IPS-NIHi7 (cell line): ENCODE data around the gene TMPRSS2.

Experiments
- DNase-seq: peaks from one replicate; pipeline ENCODE4 v3.0.0; 2012; ENCODE audit warnings: mixed read lengths; ENCODE audit errors: extremely low spot score

Gene TMPRSS2

DNA sequence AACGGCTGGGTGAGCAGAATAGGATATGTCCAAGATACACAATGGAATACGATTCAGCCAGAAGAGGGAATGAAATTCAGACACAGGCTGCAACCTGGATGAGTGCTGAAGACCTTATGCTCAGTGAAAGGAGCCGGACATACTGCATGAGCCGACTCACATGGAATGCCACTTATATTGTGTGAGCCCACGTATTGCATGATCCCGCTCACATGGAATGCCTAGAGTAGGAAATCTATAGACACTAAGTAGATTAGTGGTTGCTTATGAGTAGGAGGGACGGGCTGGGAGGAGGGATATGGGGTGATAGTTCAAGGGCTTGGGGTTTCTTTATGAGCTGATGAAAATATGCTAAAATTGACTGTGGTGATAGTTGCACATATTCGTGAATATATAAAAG is 26.8 kb downstream of the TMPRSS2 start:
- no peak for DNase-seq

DNA sequence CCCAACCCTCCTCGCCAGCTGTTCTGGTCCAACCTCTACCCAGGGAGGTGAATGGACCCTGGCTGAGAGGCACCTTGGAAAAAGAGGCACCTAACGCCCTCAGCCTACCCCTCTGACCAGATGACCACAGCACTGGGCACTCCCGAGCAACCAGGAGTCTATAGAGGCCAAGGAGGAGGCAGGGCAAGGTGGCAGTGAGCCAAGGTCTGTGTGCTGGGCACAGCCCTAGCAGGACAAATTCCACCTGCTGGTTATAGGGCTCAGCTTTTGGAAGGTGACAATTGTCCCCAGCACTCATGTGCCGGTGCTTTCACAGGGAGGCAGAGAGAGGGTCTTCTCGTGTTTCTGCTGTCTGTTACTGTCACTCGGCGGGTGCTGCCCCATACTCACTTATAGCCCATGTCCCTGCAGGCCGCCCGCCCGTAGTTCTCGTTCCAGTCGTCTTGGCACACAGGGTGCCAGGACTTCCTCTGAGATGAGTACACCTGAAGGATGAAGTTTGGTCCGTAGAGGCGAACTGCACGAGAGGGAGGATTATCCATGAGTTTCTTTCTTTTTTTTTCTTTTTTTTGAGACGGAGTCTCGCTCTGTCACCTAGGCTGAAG is 27.8 kb downstream of the TMPRSS2 start:
- DNase-seq = no peak

DNA sequence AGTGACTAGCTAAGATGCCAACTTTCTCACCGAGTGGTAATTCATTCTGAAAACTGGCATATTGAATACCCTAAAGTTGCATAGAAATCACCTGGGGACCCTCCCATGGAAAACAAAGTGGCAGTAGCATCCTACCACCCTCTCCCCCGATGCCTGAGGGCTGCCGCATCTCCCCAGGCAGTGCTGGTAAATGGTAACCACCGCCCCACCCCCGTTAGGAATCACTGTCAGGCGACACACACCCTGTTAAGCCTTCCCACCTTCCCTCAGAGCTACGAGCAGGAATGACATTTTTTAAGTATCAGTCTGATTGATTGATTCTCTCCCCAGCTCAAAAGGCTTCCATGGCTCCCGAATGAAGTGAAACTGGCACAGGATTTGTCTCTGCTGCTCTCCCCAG is 28.3 kb downstream of the TMPRSS2 start:
- DNase-seq = no peak

DNA sequence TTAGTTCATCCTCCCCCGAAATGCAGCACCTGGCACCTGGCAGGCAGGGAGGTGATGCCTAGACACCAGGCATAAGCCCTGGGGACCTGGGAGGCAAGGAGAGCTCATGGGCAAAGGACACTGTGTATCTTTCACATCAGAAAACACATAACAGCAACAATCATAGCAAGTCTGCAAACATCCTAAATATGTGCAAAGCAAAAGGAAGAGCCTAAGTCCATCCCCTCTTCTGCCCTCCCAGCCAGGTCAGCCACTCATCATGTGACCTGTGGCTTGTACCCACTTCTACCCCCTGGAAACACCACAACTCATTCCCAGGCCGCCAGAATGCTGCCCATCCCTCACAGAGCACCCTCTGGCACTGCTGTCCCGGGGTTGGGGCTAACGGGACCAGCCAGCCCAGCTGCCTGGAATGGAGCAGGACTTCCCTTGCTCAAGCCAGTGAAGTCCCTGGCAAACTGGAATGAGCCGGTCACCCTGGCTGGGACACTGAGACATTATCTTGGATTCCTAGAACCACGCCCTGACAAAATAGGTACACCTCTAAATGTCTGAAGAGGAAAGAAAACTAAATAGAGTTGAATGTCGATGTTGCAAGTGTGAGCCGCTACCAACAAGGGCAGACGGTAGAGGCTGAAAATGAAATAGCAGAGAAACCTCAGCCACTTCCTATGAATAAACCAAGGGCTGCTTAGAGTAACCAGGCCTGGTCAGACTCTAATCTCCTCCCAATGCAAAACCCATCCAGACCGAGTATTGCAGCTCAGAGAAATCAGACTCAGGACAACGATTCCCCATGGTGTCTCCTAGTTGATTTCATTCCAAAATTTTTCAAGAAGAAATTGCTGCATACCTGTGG is 29.4 kb downstream of the TMPRSS2 start:
- no peak for DNase-seq

DNA sequence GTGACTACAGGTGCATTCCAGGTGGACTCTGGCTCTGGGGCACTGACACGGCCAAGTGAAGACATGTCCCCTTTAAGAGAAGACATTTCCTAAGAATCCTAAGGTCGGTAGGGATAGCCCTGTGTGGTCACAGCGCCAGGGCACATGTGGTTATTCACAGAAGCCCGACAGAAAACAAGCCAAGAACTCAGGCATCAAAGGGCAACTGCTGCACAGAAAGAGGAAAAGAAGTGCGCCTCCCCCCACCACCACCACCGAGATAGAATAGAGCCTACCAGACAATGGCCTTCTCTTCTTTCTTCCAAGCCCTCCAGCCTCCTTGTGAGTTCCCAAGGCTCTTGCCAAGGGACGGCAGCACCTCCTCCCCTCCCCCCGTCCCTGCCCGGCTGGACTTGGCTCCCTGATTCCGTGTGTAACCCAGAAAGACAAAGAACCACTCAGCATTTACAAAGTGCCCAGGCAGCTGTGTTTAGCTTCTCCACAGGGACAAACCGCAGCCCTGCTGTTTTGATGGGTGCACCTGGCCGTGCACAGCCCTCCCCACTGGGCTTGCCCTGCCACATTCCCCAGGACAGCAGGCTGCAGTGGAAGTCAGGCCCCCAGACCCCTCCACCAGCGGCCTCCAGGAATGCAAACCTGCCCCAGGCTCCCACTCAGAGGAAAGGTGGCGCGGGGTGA is 30.2 kb downstream of the TMPRSS2 start:
- DNase-seq = peak; percentile 59

DNA sequence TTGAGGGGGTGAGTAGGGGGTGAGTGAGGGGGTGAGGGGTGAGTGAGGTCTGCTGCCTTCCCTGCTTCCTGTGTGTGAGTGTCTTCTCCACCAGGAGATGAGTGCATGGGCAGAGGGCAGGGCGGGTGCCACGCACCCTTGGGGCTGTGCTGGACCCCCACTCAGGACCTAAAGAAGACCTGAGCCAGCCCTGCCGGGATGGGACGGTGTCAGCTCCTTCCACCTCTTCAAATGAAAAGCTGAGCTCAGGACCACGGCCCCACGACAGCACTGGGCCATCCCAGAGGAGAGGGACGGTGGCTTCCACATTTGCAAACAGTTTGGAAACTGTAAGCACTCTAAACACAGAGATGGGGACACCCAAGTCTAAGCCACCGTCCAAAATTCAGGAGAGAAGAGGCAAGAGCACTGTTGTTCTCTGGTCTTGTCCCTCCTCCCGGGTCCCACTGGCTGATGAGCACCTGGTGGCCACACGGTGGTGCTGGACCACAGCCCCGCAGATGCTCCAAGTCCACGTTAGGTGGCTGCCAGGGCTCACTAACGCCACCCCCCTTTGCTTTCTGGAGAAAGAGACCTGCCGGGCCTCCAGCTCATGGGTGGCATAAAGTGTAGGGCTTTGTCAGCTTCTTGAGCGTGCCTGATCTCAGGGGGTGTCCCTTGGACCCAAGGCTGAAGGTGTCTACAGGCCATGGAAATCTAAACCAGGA is 32.1 kb downstream of the TMPRSS2 start:
- no peak for DNase-seq

DNA sequence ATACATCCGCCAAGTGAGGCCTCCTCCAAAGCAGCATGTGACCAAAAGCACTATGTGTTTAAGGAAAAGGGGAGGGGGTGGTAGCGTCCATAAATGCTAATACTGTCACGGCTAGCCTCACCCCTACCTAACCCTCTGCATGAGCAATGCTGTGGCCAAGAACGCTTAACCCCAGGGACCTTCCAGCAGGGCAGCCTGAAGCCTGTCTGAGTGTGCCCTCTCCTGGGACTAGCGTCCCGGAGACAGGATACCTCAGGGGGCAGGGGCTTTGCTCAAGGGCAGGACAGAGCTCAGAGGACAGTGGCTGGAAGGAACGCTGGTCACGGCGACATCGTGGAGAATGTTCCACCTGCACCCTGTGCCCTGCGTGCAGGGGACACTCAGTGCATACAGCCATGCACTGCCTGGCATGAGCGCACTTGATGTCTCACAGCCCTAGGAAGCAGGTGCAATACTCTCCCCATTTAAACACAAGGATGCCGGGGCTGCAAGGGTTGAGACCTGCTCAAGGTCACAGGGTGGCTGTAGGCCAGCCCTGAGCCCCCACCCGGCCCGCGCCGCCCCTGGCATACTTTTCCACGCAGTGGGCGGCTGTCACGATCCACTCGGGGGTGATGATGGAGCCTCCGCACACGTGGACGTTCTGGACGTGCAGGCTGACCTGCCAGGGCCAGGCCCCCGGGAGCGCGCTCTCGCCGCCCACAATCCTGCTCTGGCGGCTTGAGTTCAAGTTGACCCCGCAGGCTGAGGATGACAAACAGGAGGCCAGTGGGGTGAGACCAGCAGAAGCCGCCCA is 35.0 kb downstream of the TMPRSS2 start:
- DNase-seq = no peak

DNA sequence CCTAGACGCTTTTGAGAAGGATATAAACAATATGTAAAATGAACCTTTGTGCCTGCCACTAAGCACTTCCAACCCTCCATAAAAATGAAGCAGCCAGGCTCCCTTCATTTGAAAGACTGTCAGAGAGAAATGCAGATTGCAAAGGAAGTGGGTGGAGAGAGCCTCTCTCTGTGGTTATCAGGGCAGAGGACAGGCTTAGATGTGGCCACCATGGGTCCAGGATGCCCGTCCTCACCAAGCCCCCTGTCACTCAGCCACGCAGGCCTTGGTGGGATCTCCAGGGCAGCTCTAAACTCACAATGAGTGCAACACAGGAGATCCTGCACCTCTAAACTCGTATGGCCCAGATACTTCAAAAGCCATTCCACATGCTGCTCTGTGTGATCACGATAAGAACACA is 37.9 kb downstream of the TMPRSS2 start:
- no peak for DNase-seq

DNA sequence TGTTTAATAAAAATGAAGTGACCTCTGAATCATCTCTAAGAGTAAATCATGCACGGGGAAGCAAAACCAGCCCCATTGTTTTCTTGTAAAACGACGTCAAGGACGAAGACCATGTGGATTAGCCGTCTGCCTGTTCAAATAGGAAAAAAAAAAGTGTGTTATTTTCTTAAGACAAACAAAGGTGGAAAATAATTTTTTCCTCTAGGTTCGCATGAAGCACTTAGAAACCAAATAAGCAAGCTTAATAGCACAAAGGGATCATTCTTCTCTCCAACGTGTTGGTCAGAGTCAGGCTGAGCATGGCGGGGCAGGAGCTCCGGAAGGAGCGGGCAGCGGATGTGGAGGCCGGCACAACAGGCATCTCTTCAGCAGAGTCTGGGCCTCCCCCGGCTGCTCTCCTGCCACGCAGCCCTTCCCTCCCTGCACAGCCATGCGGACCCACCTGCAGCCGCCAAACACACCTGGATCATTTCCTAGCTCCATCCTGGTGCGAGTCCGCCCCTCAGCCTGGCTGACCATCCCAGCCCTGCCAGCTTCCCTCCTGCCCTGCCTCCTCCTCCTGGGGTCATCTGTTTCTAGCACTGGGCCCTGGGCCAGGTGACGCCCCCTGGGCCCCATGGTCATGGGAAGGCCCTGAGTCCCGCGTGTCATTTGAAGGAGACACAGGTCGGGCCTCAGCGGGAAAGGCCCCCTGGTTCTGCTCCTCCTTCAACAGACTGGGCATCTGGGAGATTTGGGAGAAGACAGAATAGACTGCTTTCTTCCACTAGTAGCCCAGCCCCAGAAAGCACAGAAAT is 41.7 kb downstream of the TMPRSS2 start:
- DNase-seq = no peak

DNA sequence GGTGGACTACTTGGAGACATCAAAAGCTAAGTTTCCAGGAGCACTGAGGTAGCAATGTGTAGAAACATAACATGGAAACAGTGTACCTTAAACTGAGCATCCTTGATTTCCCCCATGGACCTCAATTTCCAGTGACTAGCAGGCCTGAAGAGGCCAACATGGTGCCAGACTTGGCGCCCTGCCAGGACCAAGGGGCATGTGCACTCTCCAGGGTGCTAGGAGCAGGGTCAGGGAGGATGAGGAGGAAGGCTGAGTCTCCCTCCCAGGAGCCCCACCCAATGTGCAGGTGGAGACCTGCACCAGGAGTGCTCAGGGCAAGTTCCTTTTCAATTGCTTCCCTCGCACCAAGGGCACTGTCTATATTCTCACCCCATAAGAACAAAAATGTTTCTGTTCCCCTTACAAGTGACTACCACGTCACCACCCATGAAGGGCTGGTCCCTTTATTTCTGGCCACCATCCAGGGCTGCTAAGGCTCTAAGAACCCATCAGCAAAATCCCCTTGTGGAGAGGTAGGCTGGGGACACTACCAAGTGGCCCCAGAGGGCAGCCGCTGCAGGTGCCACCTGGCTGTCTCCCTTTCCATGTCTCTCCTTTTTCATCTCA is 42.7 kb downstream of the TMPRSS2 start:
- no peak for DNase-seq

DNA sequence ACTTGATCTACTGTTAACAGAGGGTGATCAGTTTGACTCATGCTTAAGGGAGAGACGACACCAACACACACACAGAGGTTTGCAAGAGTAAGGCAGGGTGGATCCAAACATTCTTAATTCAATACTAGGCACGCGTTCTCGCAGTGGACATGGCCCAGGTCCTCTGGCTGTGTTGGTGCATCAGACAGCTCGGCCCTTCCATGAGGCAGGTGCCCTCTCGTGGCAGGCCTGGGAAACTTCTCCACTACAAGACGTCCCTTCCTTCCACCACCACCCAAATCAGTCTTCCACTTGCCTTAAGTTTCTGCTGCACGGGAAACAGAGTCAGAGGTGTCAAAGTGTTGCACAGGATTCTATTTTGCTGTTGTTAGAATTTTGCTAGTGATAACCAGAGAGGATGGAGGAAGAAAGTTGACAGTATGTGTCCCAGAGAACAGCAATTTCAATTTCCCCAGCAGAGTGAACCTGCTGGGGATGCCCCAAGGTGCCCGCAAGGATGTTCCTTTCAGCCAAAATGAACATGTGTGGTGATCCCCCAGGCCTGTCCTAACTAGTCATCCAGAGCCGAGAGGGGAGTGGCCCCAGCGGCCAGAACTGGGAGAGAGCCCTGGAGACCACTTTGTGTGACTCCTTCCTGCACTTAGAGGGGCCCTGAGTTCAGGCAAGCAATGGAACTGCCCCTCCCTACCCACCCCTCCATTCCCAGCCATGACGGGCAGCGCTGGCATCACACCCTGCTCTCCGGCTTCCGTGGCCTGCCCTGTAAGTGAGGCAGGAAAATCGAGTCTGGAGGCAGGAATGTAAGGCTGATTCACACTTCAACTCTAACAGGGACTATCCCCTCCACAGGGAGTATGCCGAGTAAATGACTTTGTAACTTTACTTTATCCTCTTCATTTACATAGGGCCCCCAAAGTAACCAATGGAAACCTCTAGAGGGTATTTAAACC is 47.1 kb downstream of the TMPRSS2 start:
- peak; percentile 82 for DNase-seq

DNA sequence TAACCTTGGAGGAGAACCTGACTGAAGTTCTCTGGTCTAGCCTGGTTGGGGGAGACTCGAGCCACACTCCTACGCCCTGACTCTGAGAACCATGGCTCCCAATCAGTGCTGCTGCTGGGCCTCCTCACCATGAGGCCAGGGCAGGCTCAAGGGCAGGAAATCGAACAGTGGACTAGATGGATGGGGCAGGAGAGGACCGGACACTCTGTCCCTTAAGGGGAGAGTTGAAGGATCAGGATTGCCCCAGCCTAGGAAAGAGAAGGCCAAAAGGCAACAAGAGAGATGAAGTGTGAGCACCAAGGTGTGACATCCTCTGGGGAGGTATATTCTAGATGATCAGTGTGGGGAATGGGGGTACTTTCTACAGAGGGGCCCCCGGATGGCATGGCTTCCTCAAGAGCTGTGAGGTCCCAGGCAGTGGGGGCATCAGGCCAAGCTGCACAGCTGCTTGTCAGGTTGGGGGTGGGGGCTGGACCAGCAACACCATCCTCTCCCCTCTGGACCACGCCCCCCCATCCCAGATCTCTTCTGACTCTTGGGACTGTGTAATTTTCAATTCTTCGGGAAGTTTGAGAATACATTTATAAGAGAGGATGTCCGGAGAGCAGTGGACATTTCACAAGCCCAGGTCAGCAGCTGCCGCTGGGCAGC is 47.9 kb downstream of the TMPRSS2 start:
- no peak for DNase-seq

DNA sequence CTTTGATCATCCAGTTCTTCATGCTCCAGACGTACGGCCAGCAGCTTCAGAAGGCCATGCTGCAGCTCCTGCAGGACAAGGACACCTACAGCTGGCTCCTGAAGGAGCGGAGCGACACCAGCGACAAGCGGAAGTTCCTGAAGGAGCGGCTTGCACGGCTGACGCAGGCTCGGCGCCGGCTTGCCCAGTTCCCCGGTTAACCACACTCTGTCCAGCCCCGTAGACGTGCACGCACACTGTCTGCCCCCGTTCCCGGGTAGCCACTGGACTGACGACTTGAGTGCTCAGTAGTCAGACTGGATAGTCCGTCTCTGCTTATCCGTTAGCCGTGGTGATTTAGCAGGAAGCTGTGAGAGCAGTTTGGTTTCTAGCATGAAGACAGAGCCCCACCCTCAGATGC is 49.4 kb downstream of the TMPRSS2 start:
- no peak for DNase-seq

DNA sequence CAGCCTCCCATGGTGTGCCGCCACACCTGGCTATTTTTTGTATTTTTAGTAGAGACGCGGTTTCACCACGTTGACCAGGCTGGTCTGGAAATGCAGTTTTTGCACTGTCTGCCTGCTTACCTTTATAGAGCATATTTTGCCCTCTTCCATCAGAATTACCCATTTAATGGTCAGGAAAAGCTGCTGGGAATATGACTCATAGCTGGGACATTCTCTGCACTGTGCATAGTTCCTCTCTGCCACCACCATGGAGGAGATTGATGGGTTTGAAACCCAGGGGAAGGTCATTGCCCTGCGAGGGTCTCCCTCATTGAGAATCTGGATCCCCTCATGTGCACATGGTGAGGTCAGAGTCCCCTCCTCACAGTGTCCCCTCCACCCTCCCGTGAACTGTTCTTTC is 49.8 kb downstream of the TMPRSS2 start:
- no peak for DNase-seq

DNA sequence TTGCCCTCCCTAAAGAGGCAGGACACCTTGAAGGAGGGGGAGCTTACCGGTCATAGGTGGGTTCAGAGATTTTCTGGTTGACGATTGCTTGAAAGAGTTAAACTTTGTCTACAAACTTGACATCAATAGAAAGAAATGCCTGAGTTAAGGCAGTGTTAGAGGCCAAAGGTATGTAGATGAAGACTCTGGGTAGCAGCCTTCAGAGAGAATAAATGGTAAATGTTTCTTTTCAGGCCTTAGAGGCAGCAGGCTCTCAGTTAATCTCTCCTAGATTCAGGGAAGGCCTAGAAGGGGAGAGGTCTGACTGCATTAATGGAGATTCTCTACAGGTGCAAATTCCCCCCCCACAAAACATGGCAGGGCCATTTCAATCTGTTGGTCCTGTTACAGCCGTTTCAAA is 54.2 kb downstream of the TMPRSS2 start:
- no peak for DNase-seq

DNA sequence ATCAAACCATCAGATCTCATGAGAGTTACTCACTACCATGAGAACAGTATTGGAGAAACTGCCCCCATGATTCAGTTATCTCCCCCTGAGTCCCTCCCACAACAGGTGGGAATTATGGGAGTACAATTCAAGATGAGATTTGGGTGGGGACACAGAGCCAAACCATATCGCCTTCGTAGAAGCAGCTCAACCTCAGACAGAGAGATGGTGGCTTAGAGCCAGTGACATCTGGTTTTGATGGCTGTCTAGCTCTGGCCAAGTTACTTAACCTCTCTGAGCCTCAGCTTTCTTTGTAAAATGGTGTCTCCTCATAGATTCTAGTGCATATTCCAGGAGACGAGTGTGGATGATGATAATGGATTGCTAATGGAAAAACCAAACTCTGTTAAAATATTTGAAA is 54.8 kb downstream of the TMPRSS2 start:
- no peak for DNase-seq

DNA sequence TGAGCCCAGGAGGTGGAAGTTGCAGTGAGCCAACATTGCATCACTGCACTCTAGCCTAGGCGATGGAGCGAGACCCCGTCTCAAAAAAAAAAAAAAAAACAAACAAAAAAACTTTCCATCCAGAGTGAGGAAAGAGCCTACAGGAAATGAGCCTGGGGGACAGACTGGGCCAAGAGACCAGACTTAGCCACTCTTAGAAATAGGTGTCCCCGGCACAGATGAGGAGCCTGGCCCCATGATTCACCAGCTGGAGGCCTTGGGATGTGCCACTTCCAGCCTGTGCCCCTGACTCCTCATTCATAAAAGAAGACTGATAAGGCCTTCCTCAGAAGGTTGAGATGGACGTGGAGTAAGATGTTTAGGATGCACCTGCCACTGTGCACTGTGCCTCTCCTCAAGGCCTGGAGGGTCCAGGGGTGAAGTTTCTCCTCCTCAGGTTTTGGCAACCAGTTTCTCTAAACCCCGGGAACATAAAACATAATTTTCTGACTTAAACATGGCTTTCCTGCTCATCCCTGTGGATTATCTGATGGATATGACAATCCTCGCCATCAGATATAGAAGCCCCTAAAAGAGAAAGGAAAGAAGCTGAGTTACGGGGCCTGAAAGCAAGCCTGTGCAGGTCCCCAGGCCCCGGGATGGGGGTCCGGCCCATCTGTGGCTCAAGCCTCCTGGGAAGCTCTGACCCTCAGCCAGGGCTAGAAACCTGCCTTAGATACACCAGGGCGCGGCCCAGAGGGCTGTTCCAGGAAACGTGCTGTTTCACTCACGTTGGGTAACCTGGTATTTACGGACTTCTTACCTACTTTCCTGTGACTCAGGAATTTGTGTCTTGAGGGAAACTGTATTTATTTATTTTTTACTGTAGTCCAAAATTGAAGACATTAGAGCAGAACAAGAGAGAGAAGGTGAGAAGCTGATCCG is 55.9 kb downstream of the TMPRSS2 start:
- DNase-seq = no peak
